Measurements from ENCODE around the gene CXXC5. TPM values are rescaled to one million over a fixed set of nuclear protein-coding genes. Genes with fewer than 3 reads are reported as not detected.

CXXC5 gene
- total RNA-seq, 1 experiment from 2014 or later, result 85.0 TPM

- intact Hi-C loops (cut with micrococcal nuclease; ENCODE audit: unreplicated experiment), result loop anchor here (1.0 kb wide), 1 partner anchor 130 kb away; no protein-coding TSS in a partner anchor
- POLR2A ChIA-PET, result interaction anchor here (1.0 to 1.2 kb wide), 2 partner anchors 13 to 20 kb away, joined by 3 to 5 read pairs; partner anchors contain the start of gene CXXC5
- Histone ChIP-seq H3K27ac (ENCODE audit: low read length) (peak overlapping the region; percentile 37), H3K9me3 (ENCODE audit: control insufficient read depth, insufficient read depth, low read depth, low read length) (no peaks in the 10 kb centered on the region), H3K27me3 (ENCODE audit: control insufficient read depth, insufficient read depth, low read length) (no peaks in the 10 kb centered on the region), H3K4me1 (ENCODE audit: control insufficient read depth, insufficient read depth, low read length) (peaks cover 52% of the 10 kb centered on the region), H3K4me3 (ENCODE audit: low read depth in 2 of 2, low read length in 2 of 2) (no peak overlapping the region), H3K36me3 (ENCODE audit: control insufficient read depth, insufficient read depth, low read length) (no peaks in the 10 kb centered on the region)
- TF ChIP-seq CTCF (IDR thresholded peaks at IDR 0.05), result peak; percentile 78
- TF ChIP-seq TCF7L2 (IDR thresholded peaks at IDR 0.05; ENCODE audit: low read depth, low read length), result no peak
- TF ChIP-seq POLR2AphosphoS5 (IDR thresholded peaks at IDR 0.05; ENCODE audit: low read depth, low read length), result peak; percentile 68
- no peak for TF ChIP-seq REST (IDR thresholded peaks at IDR 0.05; ENCODE audit: insufficient read depth in 1 of 2, low read depth in 2 of 2, low read length in 1 of 2)
- TF ChIP-seq SIN3A (IDR thresholded peaks at IDR 0.05; ENCODE audit: borderline replicate concordance, insufficient read depth, low read depth, low read length), result no peak
- DNase-seq (ENCODE audit: low read depth, low spot score) (no peak), ATAC-seq (peak; percentile 16)
- CTCF ChIA-PET, result interaction anchor here (0.6 to 4.6 kb wide), 9 partner anchors 12 to 131 kb away, joined by 3 to 47 read pairs (median 6); partner anchors contain the start of gene CXXC5
- BruUV-seq (replicated peaks), result no TSS peak
- in situ Hi-C loops (cut with HindIII; ENCODE audit: low pct_unique_long_range_greater_than_20kb, low sequenced_read_pairs), result no loop called here
Measured at GRCh38 chr5:139635606-139636206, 12.4 kb upstream of the CXXC5 start.

- Histone ChIP-seq H3K27ac (ENCODE audit: low read length) (peak overlapping the region; percentile 79), H3K4me1 (ENCODE audit: control insufficient read depth, insufficient read depth, low read length) (peaks cover 52% of the 10 kb centered on the region), H3K27me3 (ENCODE audit: control insufficient read depth, insufficient read depth, low read length) (no peaks in the 10 kb centered on the region), H3K4me3 (ENCODE audit: low read depth in 2 of 2, low read length in 2 of 2) (no peak overlapping the region), H3K9me3 (ENCODE audit: control insufficient read depth, insufficient read depth, low read depth, low read length) (no peaks in the 10 kb centered on the region), H3K36me3 (ENCODE audit: control insufficient read depth, insufficient read depth, low read length) (no peaks in the 10 kb centered on the region)
- TF ChIP-seq TCF7L2 (IDR thresholded peaks at IDR 0.05; ENCODE audit: low read depth, low read length) (no peak), REST (IDR thresholded peaks at IDR 0.05; ENCODE audit: insufficient read depth in 1 of 2, low read depth in 2 of 2, low read length in 1 of 2) (no peak), CTCF (IDR thresholded peaks at IDR 0.05) (no peak), SIN3A (IDR thresholded peaks at IDR 0.05; ENCODE audit: borderline replicate concordance, insufficient read depth, low read depth, low read length) (no peak), POLR2AphosphoS5 (IDR thresholded peaks at IDR 0.05; ENCODE audit: low read depth, low read length) (no peak)
- no TSS peak for BruUV-seq (replicated peaks)
- ChIA-PET POLR2A (interaction anchor here (1.2 kb wide), 1 partner anchor 19 kb away, joined by 3 read pairs; no protein-coding TSS in a partner anchor), CTCF (interaction anchor here (0.6 to 4.6 kb wide), 9 partner anchors 12 to 130 kb away, joined by 3 to 47 read pairs (median 6); partner anchors contain the start of gene CXXC5)
- no peak for ATAC-seq
- intact Hi-C loops (cut with micrococcal nuclease; ENCODE audit: unreplicated experiment), result no loop called here
- in situ Hi-C loops (cut with HindIII; ENCODE audit: low pct_unique_long_range_greater_than_20kb, low sequenced_read_pairs), result no loop called here
- DNase-seq (ENCODE audit: low read depth, low spot score), result no peak
Measured at GRCh38 chr5:139636207-139636792, 11.8 kb upstream of the CXXC5 start.

All from Panc1 (cell line).